Fibroblast of skin of scalp (primary cell): ENCODE data around the gene ZFYVE26.
A peak's percentile ranks its signal among the peaks of the same experiment; 100 is the strongest.
"Not testable (repeated sequence)": the region's sequence is repeated elsewhere in the genome, so short reads cannot be mapped to it uniquely, and the experiment has no call there.

Experiments
- DNase-seq: peaks from one replicate; pipeline ENCODE4 v3.0.0-alpha.2; 2013

ZFYVE26 gene

DNA sequence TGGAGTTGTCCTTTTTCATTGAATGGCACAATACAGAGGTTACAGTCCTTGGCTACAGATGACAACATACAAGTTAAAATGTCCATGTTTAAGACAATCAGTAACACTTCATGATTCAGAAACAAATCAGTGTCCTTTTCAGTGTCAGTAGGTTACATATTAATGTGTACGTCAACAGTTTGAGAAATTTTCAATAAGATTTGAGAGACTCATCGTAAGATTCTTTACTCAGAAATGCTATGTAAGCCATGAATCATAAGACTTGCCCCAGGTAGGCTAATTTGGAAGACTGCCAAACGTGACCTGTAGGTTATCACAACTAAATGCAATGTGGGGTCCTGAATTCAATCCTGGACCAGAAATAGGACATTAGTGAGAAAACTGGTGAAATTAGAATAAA lies 111.2 kb downstream of the ZFYVE26 start:
- no peak for DNase-seq

DNA sequence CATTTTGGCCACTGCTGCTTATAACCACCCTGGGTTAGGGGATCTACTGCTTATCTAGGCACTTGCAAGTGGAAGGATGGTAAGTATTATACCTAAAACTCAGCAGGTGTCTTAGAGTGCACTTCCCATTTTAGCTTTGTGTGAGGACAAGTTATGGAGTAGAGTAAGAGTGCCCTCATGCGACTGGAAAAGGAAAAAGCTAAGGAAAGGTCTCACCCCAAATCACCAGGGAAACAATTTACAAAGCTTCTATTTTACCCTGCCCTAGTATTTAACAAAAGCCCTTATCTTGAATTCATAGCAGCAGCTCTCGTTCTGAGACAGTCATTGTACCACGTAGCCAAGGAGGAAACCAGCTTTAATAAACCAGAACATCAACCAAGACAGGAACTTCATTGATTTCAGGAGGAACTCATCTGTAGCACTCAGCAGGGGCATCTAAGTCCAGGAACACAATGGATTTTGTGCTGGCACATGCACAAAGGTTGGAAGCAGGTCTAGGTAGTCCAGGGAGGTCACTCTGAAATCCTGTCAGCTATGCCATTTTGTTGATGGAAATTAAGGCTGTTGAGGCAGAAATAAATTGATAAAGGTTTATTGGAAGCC lies 111.8 kb downstream of the ZFYVE26 start:
- peak; percentile 49 for DNase-seq

DNA sequence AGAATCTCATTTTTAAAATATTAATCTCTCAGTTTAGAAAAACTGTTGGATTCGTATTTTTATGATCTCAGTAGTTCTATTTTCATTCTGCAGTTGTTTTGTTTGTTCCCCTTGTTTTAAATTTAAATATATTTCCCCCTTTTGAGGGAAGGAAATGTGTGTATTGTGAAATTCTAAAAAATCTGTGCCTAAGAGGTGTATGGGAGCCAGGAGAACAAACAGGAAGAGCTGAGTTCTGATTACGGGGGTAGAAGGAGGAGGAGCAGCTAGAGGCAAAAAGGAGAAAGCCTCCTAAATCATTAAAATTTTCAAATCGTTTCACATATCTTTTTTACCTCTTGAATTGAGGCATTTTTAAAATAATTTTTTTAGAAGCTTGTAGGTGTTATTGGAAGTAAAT lies 112.4 kb downstream of the ZFYVE26 start:
- DNase-seq: no peak

DNA sequence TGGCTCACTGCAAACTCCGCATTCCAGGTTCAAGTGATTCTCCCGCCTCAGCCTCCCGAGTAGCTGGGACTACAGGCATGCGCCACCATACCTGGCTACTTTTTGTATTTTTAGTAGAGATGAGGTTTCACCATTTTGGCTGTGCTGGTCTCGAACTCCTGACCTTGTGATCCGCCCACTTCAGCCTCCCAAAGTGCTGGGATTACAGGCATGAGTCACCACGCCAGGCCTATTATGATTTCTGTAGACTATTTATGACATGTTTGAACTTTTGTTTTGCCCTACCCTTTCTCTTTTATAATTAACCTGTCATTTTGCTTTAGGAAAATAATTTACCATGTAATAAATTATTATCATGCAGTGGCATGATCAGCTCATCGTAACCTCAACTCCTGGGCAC lies 114.9 kb downstream of the ZFYVE26 start, which contains the start of gene RDH12:
Gene RDH12, plus strand, starts transcription at position 395 of the 400 bp plus-strand sequence. CDS start 20,757 bp downstream, outside the sequence.
- not testable (repeated sequence) for DNase-seq

- no peak for DNase-seq
These were observed 118.2 kb downstream of the ZFYVE26 start for GRCh38 chr14:67698179-67698578.

GRCh38 chr14:67697006-67697405 lies 119.4 kb downstream of the ZFYVE26 start:
- DNase-seq: no peak
